NT2/D1 (cell line): ENCODE results near the gene PLEKHB1.

Experiments
- DNase-seq: peaks from one replicate; pipeline ENCODE4 v3.0.0-alpha.2; 2011; ENCODE audit warnings: low read depth, low spot score
- H3K27me3 ChIP-seq: 2 replicates; pipeline ENCODE4 v1.6.0; 2011; ENCODE audit warnings: mild to moderate bottlenecking; ENCODE audit not compliant: insufficient read length, insufficient read depth
- H3K36me3 ChIP-seq: 2 replicates; pipeline ENCODE4 v1.6.1; 2011; ENCODE audit warnings: mild to moderate bottlenecking, low read length, mixed read lengths; ENCODE audit not compliant: insufficient read depth, insufficient read length
- H3K4me1 ChIP-seq: 2 replicates; pipeline ENCODE4 v1.5.1; 2011; ENCODE audit not compliant: insufficient read depth, insufficient read length
- H3K4me3 ChIP-seq: 2 replicates; pipeline ENCODE4 v1.5.1; 2011; ENCODE audit warnings: low read depth; ENCODE audit not compliant: insufficient read length
- H3K9ac ChIP-seq: 2 replicates; pipeline ENCODE4 v1.6.0; 2011; ENCODE audit warnings: low read depth; ENCODE audit not compliant: insufficient read length
- H3K9me3 ChIP-seq: 2 replicates; pipeline ENCODE4 v1.5.1; 2011; ENCODE audit warnings: mild to moderate bottlenecking, low read length; ENCODE audit not compliant: insufficient read depth
- SUZ12 ChIP-seq: IDR thresholded peaks from 2 replicates; pipeline ENCODE4 v1.6.1; 2011; ENCODE audit not compliant: insufficient read length, insufficient read depth; ENCODE audit errors: extremely low read depth
- YY1 ChIP-seq: IDR thresholded peaks from 2 replicates; pipeline ENCODE4 v1.6.1; 2011; ENCODE audit not compliant: insufficient read length, insufficient read depth
- ZNF274 ChIP-seq: IDR thresholded peaks from 2 replicates; pipeline ENCODE4 v1.6.1; 2011; ENCODE audit warnings: mild to moderate bottlenecking, low read depth, low read length

PLEKHB1 gene

DNA sequence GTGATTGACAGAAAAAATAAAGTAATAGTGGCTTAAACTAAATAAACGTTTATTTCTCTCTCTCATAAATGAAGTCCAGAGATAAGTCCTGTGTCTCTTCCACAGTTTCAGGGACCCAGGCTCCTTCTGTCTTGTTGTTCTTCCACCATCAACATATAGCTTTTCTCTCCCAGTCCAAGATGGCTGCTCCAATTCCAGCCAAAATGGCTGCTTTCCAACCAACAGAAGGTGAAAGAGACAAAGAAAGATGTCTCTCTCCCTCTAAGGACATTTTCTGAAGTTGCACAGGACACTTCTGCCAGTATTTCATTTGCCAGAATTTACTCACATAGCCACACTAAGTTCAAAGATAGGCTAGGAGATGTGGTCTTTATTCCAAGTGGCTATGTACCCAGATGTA is 9.4 kb upstream of the PLEKHB1 start:
- TF ChIP-seq ZNF274 (no peak), YY1 (no peak), SUZ12 (no peak)
- no peaks in the 10 kb centered on the region for H3K27me3 ChIP-seq

DNA sequence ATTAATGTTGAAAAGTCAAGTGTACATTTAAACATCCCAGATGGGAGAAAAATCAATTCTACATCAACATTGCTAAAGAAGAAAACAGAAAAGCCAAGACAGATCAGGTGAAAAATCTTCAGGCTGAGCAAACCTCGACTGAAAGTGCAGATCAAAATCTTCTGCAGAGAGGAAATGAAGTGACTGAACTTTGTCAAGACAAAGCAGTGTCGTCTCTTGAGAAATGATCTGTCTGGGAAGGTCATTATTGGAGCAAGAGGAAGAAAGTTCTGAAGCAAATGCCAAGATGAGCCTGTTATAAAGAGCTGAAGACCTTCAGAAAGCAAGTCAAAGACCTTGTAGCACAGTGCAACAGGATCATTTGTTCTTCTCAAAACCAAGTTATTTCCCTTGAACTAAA is 5.8 kb upstream of the PLEKHB1 start:
- Histone ChIP-seq H3K4me3 (no peak overlapping the region), H3K36me3 (no peaks in the 10 kb centered on the region), H3K4me1 (peaks cover 2% of the 10 kb centered on the region), H3K9ac (no peak overlapping the region), H3K27me3 (peaks cover 4% of the 10 kb centered on the region), H3K9me3 (no peaks in the 10 kb centered on the region)
- no peak for TF ChIP-seq ZNF274
- no peak for TF ChIP-seq YY1
- no peak for TF ChIP-seq SUZ12
- no peak for DNase-seq

More for the DNA sequence above, 9.4 kb upstream of the PLEKHB1 start:
- no peak for DNase-seq
- H3K9ac ChIP-seq = no peak overlapping the region
- H3K4me1 ChIP-seq = no peaks in the 10 kb centered on the region
- no peak overlapping the region for H3K4me3 ChIP-seq
- no peaks in the 10 kb centered on the region for H3K36me3 ChIP-seq
- no peaks in the 10 kb centered on the region; the same call in 1 of the 2 replicates for H3K9me3 ChIP-seq

DNA sequence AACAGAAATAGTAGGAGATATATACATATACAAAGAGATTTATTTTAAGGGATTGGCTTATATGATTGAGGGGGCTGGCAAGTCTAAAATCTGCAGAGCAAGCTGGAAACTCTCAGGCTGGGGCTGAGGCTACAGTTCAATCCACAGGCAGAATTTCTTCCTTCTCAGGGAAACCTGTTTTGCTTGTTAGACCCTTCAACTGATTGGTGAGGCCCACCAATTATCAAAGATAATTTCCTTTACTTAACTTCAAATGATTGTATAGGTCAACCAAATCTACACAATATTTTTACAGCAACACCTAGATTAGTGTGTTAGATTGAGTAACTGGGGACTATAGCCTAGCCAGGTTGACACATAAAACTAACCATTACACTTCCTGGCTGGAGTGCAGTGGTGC is 4.7 kb upstream of the PLEKHB1 start:
- no peak overlapping the region for H3K4me3 ChIP-seq
- H3K9me3 ChIP-seq = no peaks in the 10 kb centered on the region
- peaks cover 4% of the 10 kb centered on the region for H3K27me3 ChIP-seq
- H3K36me3 ChIP-seq = no peaks in the 10 kb centered on the region
- peaks cover 2% of the 10 kb centered on the region for H3K4me1 ChIP-seq
- H3K9ac ChIP-seq = no peak overlapping the region
- DNase-seq = no peak
- no peak for TF ChIP-seq SUZ12
- no peak for TF ChIP-seq ZNF274
- no peak for TF ChIP-seq YY1

DNA sequence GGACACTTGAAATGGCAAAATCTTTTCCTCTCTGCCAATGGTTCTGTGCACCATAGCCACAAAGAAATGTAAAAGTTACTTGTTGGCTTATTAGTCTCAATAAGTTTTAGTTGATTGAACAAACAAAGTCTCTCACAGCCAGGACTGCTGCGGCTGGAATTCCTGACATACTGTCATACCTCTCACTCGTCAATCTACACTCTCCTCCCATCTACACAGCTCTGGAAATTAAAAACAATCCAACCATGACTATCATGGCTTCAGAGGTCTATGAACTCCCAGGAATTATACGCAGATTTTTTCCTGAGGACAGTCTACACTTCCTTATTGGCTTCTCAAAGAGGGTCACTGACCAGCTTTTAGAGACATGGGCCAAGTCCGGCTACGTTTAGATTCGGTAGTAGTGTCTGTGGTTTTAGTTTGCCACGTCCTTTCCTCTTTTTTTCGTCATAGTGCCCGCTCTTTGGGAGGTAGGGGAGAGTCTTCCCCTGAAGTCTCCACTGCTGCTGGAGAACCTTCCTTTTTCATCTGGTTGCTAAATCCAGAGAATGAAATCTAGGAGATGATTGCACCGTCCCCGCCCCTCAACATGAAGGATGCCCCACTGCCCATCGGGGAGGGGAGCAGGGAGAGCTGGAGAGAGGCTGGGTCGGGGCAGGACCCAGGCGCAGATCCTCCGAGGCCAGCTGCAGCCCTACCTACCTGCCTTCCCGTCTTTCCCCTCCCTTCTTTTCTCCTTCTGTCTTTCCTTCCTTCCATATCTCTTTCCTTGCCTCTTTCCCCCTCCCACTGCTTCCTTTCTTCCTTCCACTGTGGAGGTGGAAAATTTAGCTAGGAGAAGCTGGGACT is 1.0 kb upstream of the PLEKHB1 start:
- no peaks in the 10 kb centered on the region for H3K9me3 ChIP-seq
- H3K4me3 ChIP-seq = peak overlapping the region; percentile 30
- DNase-seq = no peak
- TF ChIP-seq ZNF274 (no peak), SUZ12 (no peak), YY1 (no peak)
- H3K36me3 ChIP-seq = no peaks in the 10 kb centered on the region
- peaks cover 4% of the 10 kb centered on the region for H3K27me3 ChIP-seq
- H3K9ac ChIP-seq = peak overlapping the region; percentile 67
- H3K4me1 ChIP-seq = peaks cover 17% of the 10 kb centered on the region

DNA sequence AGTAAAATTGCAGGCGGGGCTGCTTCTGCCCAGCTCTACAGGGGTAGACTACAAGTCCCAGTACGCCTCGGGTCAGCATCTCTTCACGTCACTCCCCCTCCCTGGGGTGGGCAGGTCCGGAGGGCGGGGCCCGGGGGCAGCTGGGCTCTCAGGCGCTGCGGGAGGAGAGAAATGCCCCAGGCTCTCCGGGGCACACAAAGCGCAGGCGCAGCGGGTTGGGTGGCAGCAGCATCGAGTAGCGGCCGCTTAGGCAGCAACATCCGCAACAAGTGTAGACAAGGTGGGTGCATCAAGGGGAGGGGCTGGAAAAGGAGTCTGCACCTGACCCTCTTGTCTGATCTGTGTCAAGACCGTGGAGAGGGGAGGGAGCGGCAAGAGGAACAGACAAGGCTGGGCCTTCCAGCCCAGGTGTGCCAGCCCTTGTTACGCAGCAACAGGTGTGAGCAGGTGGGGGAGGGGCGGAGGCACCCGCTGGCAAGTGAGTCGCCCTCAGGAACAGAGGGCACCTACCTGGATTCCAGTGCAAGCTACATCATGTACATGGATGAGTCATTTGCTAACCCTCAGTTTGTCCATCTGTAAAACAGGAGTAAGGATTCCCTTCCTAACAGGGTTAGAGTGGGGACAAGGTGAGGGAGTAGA is 1.2 kb downstream of the PLEKHB1 start:
- peak; percentile 87 for DNase-seq
- peaks cover 24% of the 10 kb centered on the region for H3K4me1 ChIP-seq
- no peaks in the 10 kb centered on the region for H3K36me3 ChIP-seq
- TF ChIP-seq SUZ12 (no peak), ZNF274 (no peak), YY1 (no peak)
- H3K4me3 ChIP-seq = peak overlapping the region; percentile 21
- H3K9me3 ChIP-seq = no peaks in the 10 kb centered on the region
- peaks cover 4% of the 10 kb centered on the region for H3K27me3 ChIP-seq
- H3K9ac ChIP-seq = no peak overlapping the region

DNA sequence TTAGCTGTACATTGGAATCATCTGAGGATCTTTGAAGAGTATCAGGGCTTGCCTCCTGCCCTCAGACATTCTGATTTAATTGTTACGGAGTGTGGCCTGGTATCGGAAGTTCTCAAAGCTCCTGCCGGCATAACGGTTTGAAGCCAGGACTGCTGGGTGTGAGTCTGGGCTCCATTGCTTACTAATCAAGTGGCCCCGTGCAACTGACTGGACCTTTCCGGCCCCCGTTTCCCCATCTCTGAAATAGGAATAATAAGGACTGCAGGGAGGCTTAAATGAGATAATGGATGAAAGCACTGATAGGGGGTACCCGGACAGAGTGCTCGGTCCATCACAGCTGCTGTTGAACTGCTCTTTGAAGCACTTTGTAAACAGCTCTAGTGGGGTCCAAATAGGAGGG is 1.7 kb downstream of the PLEKHB1 start:
- Histone ChIP-seq H3K36me3 (no peaks in the 10 kb centered on the region), H3K9ac (no peak overlapping the region), H3K4me1 (peaks cover 24% of the 10 kb centered on the region), H3K4me3 (no peak overlapping the region), H3K27me3 (peaks cover 4% of the 10 kb centered on the region), H3K9me3 (no peaks in the 10 kb centered on the region)
- TF ChIP-seq SUZ12 (no peak), YY1 (no peak), ZNF274 (no peak)
- no peak for DNase-seq

DNA sequence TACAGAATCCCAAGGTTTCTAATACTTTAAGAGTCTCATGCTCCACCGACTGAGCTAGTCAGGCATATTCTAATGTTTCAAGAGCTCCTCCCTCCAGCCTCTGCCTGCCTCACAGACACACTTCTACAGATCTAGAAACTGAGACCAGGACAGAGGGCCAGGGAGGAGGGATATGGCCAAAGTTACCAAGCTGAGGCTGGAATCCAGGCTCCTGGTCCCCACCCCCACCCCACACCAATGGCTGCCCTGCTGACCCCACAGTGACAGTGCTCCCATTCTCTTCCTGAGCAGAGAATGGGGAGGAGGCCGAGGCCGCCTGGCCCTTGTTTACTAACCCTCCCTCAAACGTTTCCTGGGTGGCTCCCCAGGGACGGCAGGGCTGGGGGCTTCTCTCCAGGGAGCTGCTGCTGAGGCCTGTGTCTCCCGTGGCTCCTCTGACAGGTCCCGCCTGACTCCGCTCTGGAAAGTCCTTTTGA is 2.2 kb downstream of the PLEKHB1 start:
- Histone ChIP-seq H3K9me3 (no peaks in the 10 kb centered on the region), H3K36me3 (no peaks in the 10 kb centered on the region), H3K9ac (no peak overlapping the region), H3K4me3 (no peak overlapping the region), H3K4me1 (peaks cover 24% of the 10 kb centered on the region), H3K27me3 (peaks cover 4% of the 10 kb centered on the region)
- TF ChIP-seq SUZ12 = no peak
- TF ChIP-seq ZNF274 = no peak
- no peak for TF ChIP-seq YY1
- no peak for DNase-seq
